AG09319 (cell line): Measurements from ENCODE around the gene AVEN.

ENCODE experiments used
- DNase-seq: peaks from one replicate; pipeline ENCODE4 v3.0.0-alpha.2; 2010; ENCODE audit warnings: low read depth; ENCODE audit errors: extremely low read depth
- TF ChIP-seq, protein P1 (sequence below): IDR thresholded peaks from 2 replicates; pipeline ENCODE4 v1.5.1; 2011; ENCODE audit warnings: low read depth, mild to moderate bottlenecking, inconsistent platforms, low read length, moderate library complexity

AVEN gene

GRCh38 chr15:33963831-33964664 lies 75.0 kb downstream of the AVEN start:
- TF ChIP-seq, protein P1, sequence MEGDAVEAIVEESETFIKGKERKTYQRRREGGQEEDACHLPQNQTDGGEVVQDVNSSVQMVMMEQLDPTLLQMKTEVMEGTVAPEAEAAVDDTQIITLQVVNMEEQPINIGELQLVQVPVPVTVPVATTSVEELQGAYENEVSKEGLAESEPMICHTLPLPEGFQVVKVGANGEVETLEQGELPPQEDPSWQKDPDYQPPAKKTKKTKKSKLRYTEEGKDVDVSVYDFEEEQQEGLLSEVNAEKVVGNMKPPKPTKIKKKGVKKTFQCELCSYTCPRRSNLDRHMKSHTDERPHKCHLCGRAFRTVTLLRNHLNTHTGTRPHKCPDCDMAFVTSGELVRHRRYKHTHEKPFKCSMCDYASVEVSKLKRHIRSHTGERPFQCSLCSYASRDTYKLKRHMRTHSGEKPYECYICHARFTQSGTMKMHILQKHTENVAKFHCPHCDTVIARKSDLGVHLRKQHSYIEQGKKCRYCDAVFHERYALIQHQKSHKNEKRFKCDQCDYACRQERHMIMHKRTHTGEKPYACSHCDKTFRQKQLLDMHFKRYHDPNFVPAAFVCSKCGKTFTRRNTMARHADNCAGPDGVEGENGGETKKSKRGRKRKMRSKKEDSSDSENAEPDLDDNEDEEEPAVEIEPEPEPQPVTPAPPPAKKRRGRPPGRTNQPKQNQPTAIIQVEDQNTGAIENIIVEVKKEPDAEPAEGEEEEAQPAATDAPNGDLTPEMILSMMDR, result peak; percentile 68
- DNase-seq, result peak; percentile 2

- DNase-seq, result no peak
- TF ChIP-seq, protein P1, result no peak
These were observed 78.5 kb downstream of the AVEN start for GRCh38 chr15:33960549-33960935.

DNA sequence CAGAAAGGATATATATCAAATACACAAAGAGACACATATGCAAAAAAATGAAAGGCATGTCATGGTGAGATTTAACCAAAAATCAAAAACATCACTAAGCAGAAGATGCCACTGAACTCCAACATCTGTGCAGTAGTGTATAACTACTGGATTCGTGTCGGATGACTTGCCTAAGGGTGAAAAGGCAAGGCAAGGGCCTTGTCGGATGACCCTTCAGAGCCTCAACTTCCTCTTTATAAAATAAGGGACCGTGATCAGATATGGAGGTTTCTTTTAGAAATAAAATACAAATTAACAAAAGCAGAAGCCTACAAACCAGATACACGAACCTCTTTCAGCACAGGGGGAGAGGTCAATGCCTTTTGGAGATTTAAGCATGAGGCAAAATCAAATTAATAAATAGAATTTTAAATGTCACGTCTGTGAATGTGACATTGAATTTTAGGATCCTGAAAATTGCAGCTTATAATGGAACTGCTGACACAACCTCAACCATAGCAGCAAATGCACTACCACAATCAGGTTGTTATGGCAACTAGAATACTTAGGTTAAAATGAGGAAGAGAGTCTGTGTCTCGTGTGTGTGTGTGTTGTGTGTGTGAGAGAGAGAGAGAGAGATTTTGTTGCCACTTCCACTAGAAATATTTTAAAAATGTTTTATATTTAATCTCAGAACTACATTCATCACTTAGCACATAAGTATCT lies 79.0 kb downstream of the AVEN start:
- TF ChIP-seq, protein P1, result no peak
- no peak for DNase-seq

DNA sequence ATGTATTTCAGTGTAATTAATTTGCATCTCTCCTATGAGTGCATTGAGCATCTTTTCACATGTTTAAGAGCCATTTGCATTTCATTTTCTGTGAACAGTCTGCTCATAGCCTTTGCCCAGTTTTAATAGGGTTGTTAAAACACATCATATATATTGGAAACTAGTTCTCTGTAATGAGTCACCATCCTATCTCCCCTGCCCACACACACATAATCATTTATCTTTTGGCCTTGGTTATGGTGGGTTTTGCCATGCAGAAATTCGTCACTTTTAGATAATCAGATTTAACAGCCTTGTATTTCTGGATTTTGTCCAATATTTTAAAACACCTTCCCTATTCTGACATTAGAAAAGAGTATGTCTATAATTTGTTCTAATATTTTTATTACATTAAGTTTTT lies 82.6 kb downstream of the AVEN start:
- no peak for DNase-seq
- TF ChIP-seq, protein P1, result no peak

GRCh38 chr15:33955945-33956344 lies 83.1 kb downstream of the AVEN start:
- no peak for DNase-seq
- TF ChIP-seq, protein P1, result no peak

GRCh38 chr15:33946152-33946551 lies 92.9 kb downstream of the AVEN start:
- TF ChIP-seq, protein P1, result no peak
- DNase-seq, result no peak

GRCh38 chr15:33941279-33942063 lies 97.5 kb downstream of the AVEN start:
- TF ChIP-seq, protein P1, result no peak
- no peak for DNase-seq
